Ramos (cell line): ENCODE results near the gene TMEM215.

Source experiments
- in situ Hi-C: fragments of 300-500 bp; cut with MboI; formaldehyde crosslinking; loops from one replicate; pipeline ENCODE4 v1.14.3; 2022; ENCODE audit warnings: low sequenced_read_pairs; ENCODE audit not compliant: unreplicated experiment

Gene TMEM215

DNA sequence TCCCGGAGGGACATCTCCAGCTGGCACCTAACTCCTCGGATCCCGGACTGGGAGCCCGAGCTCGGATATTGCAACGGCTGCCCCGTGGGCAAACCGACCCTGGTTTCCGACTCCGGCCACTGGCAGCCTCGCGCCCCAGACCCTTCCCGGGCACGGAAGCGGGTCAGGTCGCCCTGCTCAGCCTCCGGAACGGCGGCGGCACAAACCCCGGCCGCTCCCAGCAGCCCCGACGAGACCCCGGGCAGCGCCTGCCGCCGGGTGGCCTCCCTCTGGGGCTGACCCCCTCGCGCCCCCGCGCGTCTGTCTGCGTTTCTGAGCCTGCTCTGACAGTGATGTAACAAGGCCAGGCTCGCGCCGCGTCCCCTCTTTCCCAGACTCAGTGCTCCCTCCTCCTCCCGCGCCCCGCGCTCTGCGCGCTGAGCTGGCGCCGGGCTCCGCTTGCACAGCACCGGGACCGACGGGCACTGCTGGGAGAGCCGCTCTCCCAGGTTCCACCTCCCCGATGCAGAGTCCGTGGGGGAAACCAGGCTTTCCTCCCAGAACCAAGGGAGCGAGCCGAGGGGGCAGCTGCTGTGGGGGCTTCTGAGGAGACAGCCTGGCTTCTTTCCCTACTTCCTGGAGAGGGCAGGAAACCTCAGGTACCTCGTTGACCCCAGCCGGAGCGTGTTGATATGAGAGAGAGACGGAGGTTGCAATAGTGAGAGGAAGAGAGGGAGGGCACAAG is at the start of gene TMEM215:
Gene TMEM215 (plus strand): TSS at position 373 of the 724 bp plus-strand sequence. CDS start 644 bp downstream, outside the sequence.
- in situ Hi-C loops: no loop called here

- in situ Hi-C loops: no loop called here
Observed at GRCh38 chr9:32735476-32735875, 47.9 kb upstream of the TMEM215 start.

GRCh38 chr9:32737378-32737777 is 46.0 kb upstream of the TMEM215 start:
- in situ Hi-C loops: no loop called here

- in situ Hi-C loops: no loop called here
Observed at GRCh38 chr9:32738501-32739172, 44.7 kb upstream of the TMEM215 start.

DNA sequence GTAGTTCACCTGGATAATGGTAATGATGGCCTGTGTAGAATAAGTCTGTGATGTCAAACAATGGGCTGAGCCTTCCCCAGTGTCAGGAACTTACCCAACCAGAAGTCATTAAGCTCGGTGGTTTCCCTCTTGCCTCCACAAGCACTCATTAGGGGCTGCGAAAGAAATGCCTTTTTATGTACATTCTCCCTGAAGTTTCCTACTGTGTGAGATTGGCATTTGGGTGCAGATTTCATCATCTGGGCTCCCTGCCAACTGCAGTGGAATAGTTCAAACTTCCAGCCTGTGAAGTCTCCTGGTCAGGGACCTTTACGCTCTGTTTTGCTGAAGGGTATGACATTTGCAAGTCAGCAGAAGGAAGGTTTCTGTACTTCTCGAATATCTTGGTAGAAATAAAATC is 41.6 kb upstream of the TMEM215 start:
- in situ Hi-C loops: no loop called here

DNA sequence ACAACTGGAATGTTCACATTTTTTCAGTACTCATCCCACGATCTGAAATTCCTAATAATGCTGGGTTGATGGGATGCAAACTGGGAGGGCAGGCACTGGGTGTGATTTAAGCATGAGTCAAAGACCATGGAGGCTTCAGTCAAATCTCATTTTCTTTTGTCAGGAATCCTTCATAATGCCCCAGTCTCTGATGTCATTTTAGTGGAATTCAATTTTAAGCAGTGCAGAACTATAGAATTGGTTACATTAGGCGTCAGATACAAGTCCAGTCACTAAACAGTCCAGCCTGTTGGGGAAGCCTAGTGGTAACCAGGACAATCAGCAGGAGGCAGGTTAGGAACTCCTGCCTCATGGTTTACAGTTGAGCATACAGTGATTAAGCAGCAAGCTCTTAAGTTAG is 41.0 kb upstream of the TMEM215 start:
- in situ Hi-C loops: no loop called here

DNA sequence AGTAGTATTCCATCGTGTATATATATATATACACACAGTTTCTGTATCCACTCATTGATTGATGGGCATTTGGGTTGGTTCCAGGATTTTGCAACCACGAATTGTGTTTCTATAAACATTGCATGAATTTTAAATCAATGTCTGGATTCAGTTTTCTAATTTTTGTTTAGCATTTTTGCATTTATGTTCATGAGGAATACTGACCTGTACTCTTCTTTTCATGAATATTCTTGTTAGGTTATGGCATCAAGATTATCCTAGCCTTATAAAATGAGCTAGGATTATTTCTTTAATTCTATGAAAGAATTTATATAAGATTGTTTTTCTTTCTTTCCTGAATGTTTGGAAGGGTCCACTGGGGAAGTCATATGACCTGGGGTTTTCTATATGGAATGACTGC is 35.3 kb upstream of the TMEM215 start:
- in situ Hi-C loops: no loop called here

- in situ Hi-C loops: no loop called here
Observed at GRCh38 chr9:32755730-32756129, 27.6 kb upstream of the TMEM215 start.

- in situ Hi-C loops: no loop called here
Observed at GRCh38 chr9:32764139-32764538, 19.2 kb upstream of the TMEM215 start.

GRCh38 chr9:32775283-32775682 is 8.1 kb upstream of the TMEM215 start:
- in situ Hi-C loops: no loop called here

- in situ Hi-C loops: no loop called here
Observed at GRCh38 chr9:32776201-32776600, 7.1 kb upstream of the TMEM215 start.

DNA sequence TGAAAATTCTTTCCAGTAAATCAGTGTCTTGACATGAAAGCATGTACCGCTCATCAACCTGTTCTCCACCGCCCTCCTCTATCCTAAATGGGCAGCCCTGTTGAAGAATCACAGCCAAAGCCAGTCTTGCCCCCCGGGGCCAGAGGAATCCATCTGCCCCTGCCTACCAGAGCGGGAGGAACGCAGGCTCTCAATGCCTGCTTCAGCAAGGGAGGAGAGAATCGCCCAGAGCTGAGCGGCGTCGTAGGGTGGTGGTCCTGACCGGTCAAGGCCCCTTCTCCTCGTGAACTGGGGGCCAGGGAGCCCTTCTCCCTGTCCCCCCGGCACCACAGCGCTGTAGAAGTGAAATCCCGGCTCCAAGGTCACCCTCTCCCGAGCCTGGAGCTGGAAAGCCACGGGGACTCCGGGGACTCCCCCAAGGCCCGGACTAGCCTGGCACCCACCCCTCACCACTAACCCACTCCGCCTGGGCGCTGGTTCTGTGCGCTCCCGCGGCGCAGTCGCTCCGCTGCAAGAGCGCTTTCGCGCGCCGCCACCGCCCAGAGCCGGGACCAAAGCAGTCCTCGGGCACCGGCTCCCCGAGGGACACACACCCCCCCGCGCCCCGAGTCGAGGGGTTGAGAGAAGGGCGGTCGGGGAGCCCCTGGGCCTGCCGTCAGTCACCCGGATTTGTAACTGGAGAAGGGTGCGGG is 718 bp upstream of the TMEM215 start:
- in situ Hi-C loops: no loop called here

DNA sequence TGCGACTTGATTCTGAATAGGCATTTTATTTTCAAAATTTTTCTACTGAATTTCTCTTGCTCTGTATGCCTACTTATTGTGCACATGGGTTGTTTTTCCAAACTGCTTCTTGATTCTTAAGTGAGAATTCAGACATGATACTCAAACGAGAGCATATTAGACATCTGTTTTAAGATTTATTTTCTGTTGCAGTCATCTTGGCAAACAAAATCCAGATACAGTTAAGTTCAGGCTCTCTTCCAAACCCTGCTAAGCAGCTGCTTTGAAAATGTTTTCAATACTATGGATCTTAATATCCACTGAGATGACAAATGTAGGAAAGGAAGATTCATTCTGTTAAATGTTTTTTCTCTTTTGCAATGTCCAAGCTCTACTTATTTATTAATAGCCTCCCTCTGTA is 4.5 kb downstream of the TMEM215 start:
- in situ Hi-C loops: no loop called here

- in situ Hi-C loops: loop anchor here (10.0 kb wide), 1 partner anchor 59 kb away; no protein-coding TSS in a partner anchor
Observed at GRCh38 chr9:32796015-32796414, 12.7 kb downstream of the TMEM215 start.

GRCh38 chr9:32801530-32801929 is 18.2 kb downstream of the TMEM215 start:
- in situ Hi-C loops: no loop called here

- in situ Hi-C loops: no loop called here
Observed at GRCh38 chr9:32807217-32807616, 23.9 kb downstream of the TMEM215 start.

- in situ Hi-C loops: no loop called here
Observed at GRCh38 chr9:32811246-32811645, 27.9 kb downstream of the TMEM215 start.

- in situ Hi-C loops: no loop called here
Observed at GRCh38 chr9:32820322-32820721, 37.0 kb downstream of the TMEM215 start.

GRCh38 chr9:32823101-32823500 is 39.8 kb downstream of the TMEM215 start:
- in situ Hi-C loops: no loop called here

DNA sequence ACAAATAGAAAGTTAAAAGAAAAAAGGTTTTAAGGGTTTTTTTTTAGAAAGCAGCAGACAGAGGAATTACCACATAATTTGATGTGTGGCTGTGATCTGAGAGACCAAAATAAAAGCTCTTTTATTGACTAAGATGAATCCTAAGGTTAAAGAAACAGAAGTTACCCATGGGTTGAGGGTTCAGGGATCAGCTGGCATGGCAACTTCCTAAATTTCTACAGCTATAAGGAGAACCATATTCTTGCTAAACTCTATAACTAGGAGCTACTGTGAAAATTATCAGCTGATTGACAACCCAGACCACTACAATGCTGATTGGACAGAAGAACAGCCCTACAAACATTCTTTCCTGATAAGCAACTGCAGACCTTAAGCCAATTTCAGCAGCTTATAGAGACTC is 40.2 kb downstream of the TMEM215 start:
- in situ Hi-C loops: no loop called here

DNA sequence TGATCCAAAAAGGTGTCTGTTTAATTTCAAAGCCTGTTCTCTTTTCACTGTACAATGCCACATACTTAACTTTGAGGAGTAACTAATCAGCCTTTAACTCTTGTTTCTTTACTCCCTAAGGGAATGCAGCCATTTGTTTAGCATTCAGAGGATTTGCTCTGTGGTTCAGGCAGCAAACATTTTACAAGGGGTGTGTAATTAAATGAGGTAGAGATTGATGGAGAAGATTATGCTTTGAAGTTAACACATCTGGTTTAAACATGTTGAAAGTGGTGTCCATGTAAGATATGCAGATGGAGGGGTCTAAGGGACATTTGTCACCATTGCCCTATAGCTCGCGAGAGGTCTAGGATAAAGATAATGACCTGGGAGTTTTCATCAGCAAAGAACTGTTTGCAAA is 41.9 kb downstream of the TMEM215 start:
- in situ Hi-C loops: no loop called here
